K562 (cell line): ENCODE data around the gene MIEF1. TPM values are rescaled to one million over a fixed set of nuclear protein-coding genes. Genes with fewer than 3 reads are reported as not detected.
A peak's percentile ranks its signal among the peaks of the same experiment; 100 is the strongest.

Source experiments
- BHLHE40 ChIP-seq: IDR thresholded peaks from 2 replicates; pipeline ENCODE4 v1.6.1; 2011; ENCODE audit warnings: low read length, improper control_type of control experiment
- BMI1 ChIP-seq: fragments of 150-350 bp; IDR thresholded peaks from 2 replicates; pipeline ENCODE4 v1.6.1; 2014; ENCODE audit warnings: low read length
- CBX3 ChIP-seq, 2 experiments: IDR thresholded peaks; 1 replicate in 1 of 2; 2 replicates in 1 of 2; pipeline ENCODE4 v1.6.1; 2012; ENCODE audit warnings: inconsistent platforms in 2 of 2, low read length in 2 of 2, borderline replicate concordance in 1 of 2, control low read depth in 1 of 2
- ESRRA ChIP-seq: fragments of 450-650 bp; IDR thresholded peaks from 2 replicates; pipeline ENCODE4 v1.6.1; 2014; ENCODE audit warnings: low read depth, mild to moderate bottlenecking, moderate library complexity, borderline replicate concordance
- IRF2 ChIP-seq: sonication (generic); formaldehyde crosslinking; IDR thresholded peaks from 2 replicates; pipeline ENCODE4 v1.8.1; 2022; ENCODE audit warnings: mild to moderate bottlenecking, missing genetic modification reagents
- MEF2A ChIP-seq: IDR thresholded peaks from 2 replicates; pipeline ENCODE4 v1.6.1; 2011; ENCODE audit warnings: low read depth, mild to moderate bottlenecking, low read length, moderate library complexity; ENCODE audit not compliant: control insufficient read depth
- MTA3 ChIP-seq: fragments of 450-650 bp; formaldehyde crosslinking; IDR thresholded peaks from 2 replicates; pipeline ENCODE4 v1.6.1; 2017; ENCODE audit warnings: mild to moderate bottlenecking, borderline replicate concordance
- PURB ChIP-seq: sonication (generic); formaldehyde crosslinking; IDR thresholded peaks from 2 replicates; pipeline ENCODE4 v1.9.0; 2021; ENCODE audit warnings: low read depth, mild to moderate bottlenecking, missing genetic modification reagents
- RB1 ChIP-seq: fragments of 450-650 bp; IDR thresholded peaks from 2 replicates; pipeline ENCODE4 v1.6.1; 2017; ENCODE audit warnings: low read depth, mild to moderate bottlenecking
- SMARCB1 ChIP-seq: IDR thresholded peaks from 2 replicates; pipeline ENCODE4 v1.6.1; 2011; ENCODE audit warnings: improper control_type of control experiment, low read depth; ENCODE audit not compliant: insufficient read length
- YBX1 ChIP-seq: fragments of 450-650 bp; IDR thresholded peaks from 2 replicates; pipeline ENCODE4 v1.7.1; 2016; ENCODE audit warnings: mild to moderate bottlenecking
- ZFX ChIP-seq: sonication (generic); formaldehyde crosslinking; IDR thresholded peaks from 2 replicates; pipeline ENCODE4 v1.8.0; 2022; ENCODE audit warnings: mild to moderate bottlenecking, missing genetic modification reagents, moderate library complexity
- ZNF197 ChIP-seq: fragments of 200-800 bp; sonication (Bioruptor generic); IDR thresholded peaks from 2 replicates; pipeline ENCODE4 v1.6.1; 2016; ENCODE audit warnings: low read depth, missing genetic modification characterization, missing compliant biosample characterization
- ZNF232 ChIP-seq: sonication (generic); formaldehyde crosslinking; IDR thresholded peaks from 2 replicates; pipeline ENCODE4 v1.8.0; 2022; ENCODE audit warnings: mild to moderate bottlenecking, missing genetic modification reagents
- ZNF586 ChIP-seq: fragments of 450-650 bp; formaldehyde crosslinking; conservative IDR thresholded peaks from 2 replicates; pipeline ENCODE4 v1.4.0; 2020; ENCODE audit warnings: mild to moderate bottlenecking, moderate library complexity
- polyA plus RNA-seq, 8 experiments: library from polyadenylated mRNA; depleted of rRNA in 4 of 8; stranded (reverse) in 5 of 8; unstranded in 3 of 8; fragments of >200 nt; fragmentation: Nextera tagmentation in 2 of 8; fragmentation: Illumina TruSeq in 1 of 8; extraction: Ambion mirVana in 2 of 8; extraction: Trizol in 1 of 8; gene quantifications; 2 replicates each; pipeline versions ENCODE4 v1.2.1 to v1.2.3, GENCODE V29; 2011 to 2014; ENCODE audit warnings: inconsistent platforms in 1 of 8, missing spikeins in 1 of 8
- total RNA-seq, 7 experiments: library from RNA; depleted of rRNA in 6 of 7; stranded (reverse); fragments of >200 nt in 6 of 7; fragmentation: Illumina TruSeq in 2 of 7; extraction: Trizol in 2 of 7; gene quantifications; 2 replicates each; pipeline versions ENCODE4 v1.2.1 to v1.2.3, GENCODE V29; 2011 to 2021; ENCODE audit warnings: low replicate concordance in 1 of 7
- TF ChIP-seq, protein P1 (sequence below): fragments of 450-650 bp; IDR thresholded peaks from 2 replicates; pipeline ENCODE4 v1.6.1; 2016; ENCODE audit warnings: borderline replicate concordance
- TF ChIP-seq, protein P2 (sequence below): fragments of 450-650 bp; IDR thresholded peaks from 2 replicates; pipeline ENCODE4 v1.7.0; 2016; ENCODE audit warnings: borderline replicate concordance
- TF ChIP-seq, protein P3 (sequence below): IDR thresholded peaks from 2 replicates; pipeline ENCODE4 v1.6.1; 2012; ENCODE audit warnings: low read depth, low read length, improper control_type of control experiment, borderline replicate concordance
- TF ChIP-seq, protein P4 (sequence below): fragments of 250-450 bp; sonication (Bioruptor Pico); IDR thresholded peaks from 2 replicates; pipeline ENCODE4 v1.8.0; 2022; ENCODE audit warnings: inconsistent platforms

Gene MIEF1
- total and polyA plus RNA-seq, 9 of the 15 experiments (the other 6 are each of a cell fraction or from before 2014, with no cell fraction given) = 10.9 to 51.8 (median 25.5) TPM

DNA sequence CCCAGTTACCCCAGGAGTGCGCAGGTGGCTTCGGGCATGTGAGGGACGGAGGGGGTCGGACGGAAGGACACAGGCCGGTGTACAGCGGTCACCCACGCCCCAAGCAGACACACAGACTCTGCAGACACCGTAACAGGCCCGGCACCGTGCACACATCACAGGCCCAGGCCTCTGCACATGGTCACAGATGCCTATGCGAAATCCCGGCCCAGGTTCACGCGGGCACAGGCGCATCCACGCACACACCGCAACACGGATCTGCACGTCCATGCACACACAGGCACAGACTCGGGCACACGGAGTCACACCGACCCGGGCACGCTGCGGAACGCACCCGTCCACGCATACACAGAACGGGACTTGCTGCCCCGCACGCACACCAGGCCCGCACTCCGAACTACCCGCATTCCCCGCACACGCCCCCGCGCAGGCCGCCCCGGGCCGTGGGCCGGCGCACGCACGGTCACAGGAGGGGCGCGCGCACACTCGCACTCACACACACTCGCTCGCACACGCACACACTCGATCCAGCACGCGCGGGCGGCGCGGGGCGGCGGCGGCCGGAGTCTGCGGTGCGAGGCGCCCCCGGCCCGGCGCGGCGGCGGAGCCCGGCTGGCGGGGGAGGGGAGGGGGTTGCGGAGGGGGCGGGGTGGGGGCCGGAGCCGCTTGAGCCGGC, 45.4 kb upstream of the MIEF1 start, which contains the start of gene MGAT3 (continued):
- TF ChIP-seq ESRRA (no peak), MEF2A (no peak), YBX1 (no peak), SMARCB1 (no peak), PURB (CRISPR knock-in tag) (no peak), RB1 (peak; percentile 25; the same call in 1 of the 2 replicates), BHLHE40 (no peak), MTA3 (0 out of 2 replicates have a peak, but pooled peaks have one; percentile 29), ZFX (CRISPR knock-in tag) (peak; percentile 58), CBX3 (IDR thresholded peaks at IDR 0.05; ENCODE audit: borderline replicate concordance in 1 of 2, low read length in 2 of 2) (no peak), ZNF197 (CRISPR knock-in tag) (no peak), ZNF586 (CRISPR knock-in tag) (no peak), BMI1 (no peak), ZNF232 (no peak), IRF2 (CRISPR knock-in tag) (no peak)
- TF ChIP-seq, protein P1, sequence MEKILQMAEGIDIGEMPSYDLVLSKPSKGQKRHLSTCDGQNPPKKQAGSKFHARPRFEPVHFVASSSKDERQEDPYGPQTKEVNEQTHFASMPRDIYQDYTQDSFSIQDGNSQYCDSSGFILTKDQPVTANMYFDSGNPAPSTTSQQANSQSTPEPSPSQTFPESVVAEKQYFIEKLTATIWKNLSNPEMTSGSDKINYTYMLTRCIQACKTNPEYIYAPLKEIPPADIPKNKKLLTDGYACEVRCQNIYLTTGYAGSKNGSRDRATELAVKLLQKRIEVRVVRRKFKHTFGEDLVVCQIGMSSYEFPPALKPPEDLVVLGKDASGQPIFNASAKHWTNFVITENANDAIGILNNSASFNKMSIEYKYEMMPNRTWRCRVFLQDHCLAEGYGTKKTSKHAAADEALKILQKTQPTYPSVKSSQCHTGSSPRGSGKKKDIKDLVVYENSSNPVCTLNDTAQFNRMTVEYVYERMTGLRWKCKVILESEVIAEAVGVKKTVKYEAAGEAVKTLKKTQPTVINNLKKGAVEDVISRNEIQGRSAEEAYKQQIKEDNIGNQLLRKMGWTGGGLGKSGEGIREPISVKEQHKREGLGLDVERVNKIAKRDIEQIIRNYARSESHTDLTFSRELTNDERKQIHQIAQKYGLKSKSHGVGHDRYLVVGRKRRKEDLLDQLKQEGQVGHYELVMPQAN = no peak
- TF ChIP-seq, protein P2, sequence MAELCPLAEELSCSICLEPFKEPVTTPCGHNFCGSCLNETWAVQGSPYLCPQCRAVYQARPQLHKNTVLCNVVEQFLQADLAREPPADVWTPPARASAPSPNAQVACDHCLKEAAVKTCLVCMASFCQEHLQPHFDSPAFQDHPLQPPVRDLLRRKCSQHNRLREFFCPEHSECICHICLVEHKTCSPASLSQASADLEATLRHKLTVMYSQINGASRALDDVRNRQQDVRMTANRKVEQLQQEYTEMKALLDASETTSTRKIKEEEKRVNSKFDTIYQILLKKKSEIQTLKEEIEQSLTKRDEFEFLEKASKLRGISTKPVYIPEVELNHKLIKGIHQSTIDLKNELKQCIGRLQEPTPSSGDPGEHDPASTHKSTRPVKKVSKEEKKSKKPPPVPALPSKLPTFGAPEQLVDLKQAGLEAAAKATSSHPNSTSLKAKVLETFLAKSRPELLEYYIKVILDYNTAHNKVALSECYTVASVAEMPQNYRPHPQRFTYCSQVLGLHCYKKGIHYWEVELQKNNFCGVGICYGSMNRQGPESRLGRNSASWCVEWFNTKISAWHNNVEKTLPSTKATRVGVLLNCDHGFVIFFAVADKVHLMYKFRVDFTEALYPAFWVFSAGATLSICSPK = no peak
- TF ChIP-seq, protein P3, sequence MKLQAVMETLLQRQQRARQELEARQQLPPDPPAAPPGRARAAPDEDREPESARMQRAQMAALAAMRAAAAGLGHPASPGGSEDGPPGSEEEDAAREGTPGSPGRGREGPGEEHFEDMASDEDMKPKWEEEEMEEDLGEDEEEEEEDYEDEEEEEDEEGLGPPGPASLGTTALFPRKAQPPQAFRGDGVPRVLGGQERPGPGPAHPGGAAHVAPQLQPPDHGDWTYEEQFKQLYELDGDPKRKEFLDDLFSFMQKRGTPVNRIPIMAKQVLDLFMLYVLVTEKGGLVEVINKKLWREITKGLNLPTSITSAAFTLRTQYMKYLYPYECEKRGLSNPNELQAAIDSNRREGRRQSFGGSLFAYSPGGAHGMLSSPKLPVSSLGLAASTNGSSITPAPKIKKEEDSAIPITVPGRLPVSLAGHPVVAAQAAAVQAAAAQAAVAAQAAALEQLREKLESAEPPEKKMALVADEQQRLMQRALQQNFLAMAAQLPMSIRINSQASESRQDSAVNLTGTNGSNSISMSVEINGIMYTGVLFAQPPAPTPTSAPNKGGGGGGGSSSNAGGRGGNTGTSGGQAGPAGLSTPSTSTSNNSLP = no peak
- TF ChIP-seq, protein P4, sequence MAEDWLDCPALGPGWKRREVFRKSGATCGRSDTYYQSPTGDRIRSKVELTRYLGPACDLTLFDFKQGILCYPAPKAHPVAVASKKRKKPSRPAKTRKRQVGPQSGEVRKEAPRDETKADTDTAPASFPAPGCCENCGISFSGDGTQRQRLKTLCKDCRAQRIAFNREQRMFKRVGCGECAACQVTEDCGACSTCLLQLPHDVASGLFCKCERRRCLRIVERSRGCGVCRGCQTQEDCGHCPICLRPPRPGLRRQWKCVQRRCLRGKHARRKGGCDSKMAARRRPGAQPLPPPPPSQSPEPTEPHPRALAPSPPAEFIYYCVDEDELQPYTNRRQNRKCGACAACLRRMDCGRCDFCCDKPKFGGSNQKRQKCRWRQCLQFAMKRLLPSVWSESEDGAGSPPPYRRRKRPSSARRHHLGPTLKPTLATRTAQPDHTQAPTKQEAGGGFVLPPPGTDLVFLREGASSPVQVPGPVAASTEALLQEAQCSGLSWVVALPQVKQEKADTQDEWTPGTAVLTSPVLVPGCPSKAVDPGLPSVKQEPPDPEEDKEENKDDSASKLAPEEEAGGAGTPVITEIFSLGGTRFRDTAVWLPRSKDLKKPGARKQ (CRISPR knock-in tag) = peak; percentile 72; the same call in 1 of the 2 replicates
